ENCODE measurements around the gene IER3.
A peak's percentile ranks its signal among the peaks of the same experiment; 100 is the strongest.
"Not testable (repeated sequence)": the region's sequence is repeated elsewhere in the genome, so short reads cannot be mapped to it uniquely, and the experiment has no call there.

The IER3 gene

DNA sequence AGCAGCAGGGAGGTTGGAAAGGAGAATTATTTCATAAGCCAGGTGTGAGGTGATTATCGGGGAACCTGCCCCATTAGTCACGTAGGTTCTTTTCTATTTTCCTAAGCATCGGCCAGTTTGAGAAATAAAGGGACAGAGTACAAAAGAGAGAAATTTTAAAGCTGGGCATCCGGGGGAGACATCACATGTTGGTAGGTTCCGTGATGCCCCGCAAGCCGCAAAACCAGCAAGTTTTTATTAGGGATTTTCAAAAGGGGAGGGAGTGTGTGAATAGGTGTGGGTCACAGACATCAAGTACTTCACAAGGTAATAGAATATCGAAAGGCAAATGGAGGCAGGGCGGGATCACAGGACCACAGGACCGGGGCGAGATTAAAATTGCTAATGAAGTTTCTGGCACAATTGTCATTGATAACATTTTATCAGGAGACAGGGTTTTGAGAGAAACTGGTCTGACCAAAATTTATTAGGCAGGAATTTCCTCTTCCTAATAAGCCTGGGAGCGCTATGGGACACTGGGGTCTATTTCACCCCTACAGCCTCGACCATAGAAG is 20.2 kb upstream of the IER3 start:
- not testable (repeated sequence) for H3K36me3 ChIP-seq (ENCODE audit: control insufficient read depth in 2 of 2, insufficient read depth in 1 of 2, low read length in 2 of 2); H3K9me3 ChIP-seq (ENCODE audit: control insufficient read depth, insufficient read depth, low read depth, low read length); H3K4me3 ChIP-seq (ENCODE audit: low read depth, low read length)
- TF ChIP-seq, protein P1, sequence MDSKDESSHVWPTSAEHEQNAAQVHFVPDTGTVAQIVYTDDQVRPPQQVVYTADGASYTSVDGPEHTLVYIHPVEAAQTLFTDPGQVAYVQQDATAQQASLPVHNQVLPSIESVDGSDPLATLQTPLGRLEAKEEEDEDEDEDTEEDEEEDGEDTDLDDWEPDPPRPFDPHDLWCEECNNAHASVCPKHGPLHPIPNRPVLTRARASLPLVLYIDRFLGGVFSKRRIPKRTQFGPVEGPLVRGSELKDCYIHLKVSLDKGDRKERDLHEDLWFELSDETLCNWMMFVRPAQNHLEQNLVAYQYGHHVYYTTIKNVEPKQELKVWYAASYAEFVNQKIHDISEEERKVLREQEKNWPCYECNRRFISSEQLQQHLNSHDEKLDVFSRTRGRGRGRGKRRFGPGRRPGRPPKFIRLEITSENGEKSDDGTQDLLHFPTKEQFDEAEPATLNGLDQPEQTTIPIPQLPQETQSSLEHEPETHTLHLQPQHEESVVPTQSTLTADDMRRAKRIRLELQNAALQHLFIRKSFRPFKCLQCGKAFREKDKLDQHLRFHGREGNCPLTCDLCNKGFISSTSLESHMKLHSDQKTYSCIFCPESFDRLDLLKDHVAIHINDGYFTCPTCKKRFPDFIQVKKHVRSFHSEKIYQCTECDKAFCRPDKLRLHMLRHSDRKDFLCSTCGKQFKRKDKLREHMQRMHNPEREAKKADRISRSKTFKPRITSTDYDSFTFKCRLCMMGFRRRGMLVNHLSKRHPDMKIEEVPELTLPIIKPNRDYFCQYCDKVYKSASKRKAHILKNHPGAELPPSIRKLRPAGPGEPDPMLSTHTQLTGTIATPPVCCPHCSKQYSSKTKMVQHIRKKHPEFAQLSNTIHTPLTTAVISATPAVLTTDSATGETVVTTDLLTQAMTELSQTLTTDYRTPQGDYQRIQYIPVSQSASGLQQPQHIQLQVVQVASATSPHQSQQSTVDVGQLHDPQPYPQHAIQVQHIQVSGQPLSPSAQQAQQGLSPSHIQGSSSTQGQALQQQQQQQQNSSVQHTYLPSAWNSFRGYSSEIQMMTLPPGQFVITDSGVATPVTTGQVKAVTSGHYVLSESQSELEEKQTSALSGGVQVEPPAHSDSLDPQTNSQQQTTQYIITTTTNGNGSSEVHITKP (tag by site-specific recombination; IDR thresholded peaks at IDR 0.05): peak; percentile 98
- TF ChIP-seq, protein P2, sequence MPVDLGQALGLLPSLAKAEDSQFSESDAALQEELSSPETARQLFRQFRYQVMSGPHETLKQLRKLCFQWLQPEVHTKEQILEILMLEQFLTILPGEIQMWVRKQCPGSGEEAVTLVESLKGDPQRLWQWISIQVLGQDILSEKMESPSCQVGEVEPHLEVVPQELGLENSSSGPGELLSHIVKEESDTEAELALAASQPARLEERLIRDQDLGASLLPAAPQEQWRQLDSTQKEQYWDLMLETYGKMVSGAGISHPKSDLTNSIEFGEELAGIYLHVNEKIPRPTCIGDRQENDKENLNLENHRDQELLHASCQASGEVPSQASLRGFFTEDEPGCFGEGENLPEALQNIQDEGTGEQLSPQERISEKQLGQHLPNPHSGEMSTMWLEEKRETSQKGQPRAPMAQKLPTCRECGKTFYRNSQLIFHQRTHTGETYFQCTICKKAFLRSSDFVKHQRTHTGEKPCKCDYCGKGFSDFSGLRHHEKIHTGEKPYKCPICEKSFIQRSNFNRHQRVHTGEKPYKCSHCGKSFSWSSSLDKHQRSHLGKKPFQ (tag by site-specific recombination; IDR thresholded peaks at IDR 0.05): 0 out of 2 replicates have a peak, but pooled peaks have one; percentile 10
- TF ChIP-seq MZF1 (tag by site-specific recombination; IDR thresholded peaks at IDR 0.05; ENCODE audit: borderline replicate concordance) (peak; percentile 64; the same call in 1 of the 2 replicates), SP7 (tag by site-specific recombination; IDR thresholded peaks at IDR 0.05) (peak; percentile 9; the same call in 1 of the 2 replicates), ZNF335 (tag by site-specific recombination; conservative IDR thresholded peaks at IDR 0.05) (peak; percentile 60; the same call in 1 of the 2 replicates)
- Histone ChIP-seq H3K27ac (ENCODE audit: extremely low read depth, low read depth, low read length) (peak overlapping the region; percentile 87), H3K4me1 (ENCODE audit: control insufficient read depth, insufficient read depth, low read length) (peaks cover 26% of the 10 kb centered on the region)
- ChIA-PET POLR2A (interaction anchor here (0.8 to 4.2 kb wide), 7 partner anchors 9 to 79 kb away, joined by 3 to 37 read pairs (median 4); partner anchors contain the start of genes FLOT1 and IER3), CTCF (interaction anchor here (0.7 to 1.1 kb wide), 8 partner anchors 9 to 117 kb away, joined by 3 read pairs; partner anchors contain the start of gene IER3)

DNA sequence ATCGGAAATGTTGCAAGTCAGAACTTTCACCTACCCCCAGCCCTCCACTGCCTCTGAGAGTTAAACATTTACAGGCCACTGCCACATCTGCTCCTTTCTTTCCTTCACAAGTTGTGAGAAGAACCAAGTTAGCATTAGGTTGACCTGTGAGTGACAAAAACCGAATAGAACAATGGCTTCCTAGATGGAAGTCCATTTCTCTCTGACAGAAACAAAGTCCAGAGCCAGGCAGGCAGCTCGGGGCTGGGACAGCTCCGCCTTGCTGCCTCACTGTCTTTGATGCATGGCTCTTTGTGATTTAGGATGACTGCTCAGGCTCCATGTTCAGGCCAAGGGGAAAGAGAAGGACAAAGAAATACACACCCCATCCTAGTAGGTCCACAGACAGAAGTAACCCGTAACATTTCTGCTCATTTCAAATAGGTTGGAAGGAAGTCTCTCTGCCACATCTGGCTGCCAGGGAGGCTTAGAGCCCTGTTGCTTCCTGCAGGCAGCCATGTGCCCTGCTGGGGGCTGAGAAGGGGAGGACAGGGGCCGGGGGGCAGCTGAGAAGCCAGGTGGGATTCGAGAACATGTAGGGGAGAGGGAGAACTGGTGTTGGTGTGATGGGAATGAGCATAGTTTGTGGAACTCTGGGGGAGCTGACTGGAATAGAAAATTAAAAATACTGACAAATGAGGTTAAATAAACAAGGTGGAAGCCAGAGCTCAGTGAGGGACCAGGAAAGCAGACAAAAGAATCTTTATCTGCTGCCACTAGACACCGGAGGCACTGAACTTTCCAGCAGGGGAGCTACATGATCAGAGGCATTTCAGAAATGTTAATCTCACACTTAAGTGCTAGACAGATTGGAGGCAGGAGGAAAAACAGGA is 19.5 kb upstream of the IER3 start:
- Histone ChIP-seq H3K27ac (ENCODE audit: extremely low read depth, low read depth, low read length) (peak overlapping the region; percentile 87), H3K36me3 (ENCODE audit: control insufficient read depth in 2 of 2, insufficient read depth in 1 of 2, low read length in 2 of 2) (no peaks in the 10 kb centered on the region), H3K4me1 (ENCODE audit: control insufficient read depth, insufficient read depth, low read length) (peaks cover 18% of the 10 kb centered on the region), H3K4me3 (ENCODE audit: low read depth, low read length) (no peak overlapping the region), H3K9me3 (ENCODE audit: control insufficient read depth, insufficient read depth, low read depth, low read length) (no peaks in the 10 kb centered on the region)
- ChIA-PET CTCF (interaction anchor here (0.6 to 1.1 kb wide), 13 partner anchors 10 to 125 kb away, joined by 3 to 5 read pairs (median 3); partner anchors contain the start of gene IER3), POLR2A (interaction anchor here (0.6 to 4.2 kb wide), 9 partner anchors 10 to 81 kb away, joined by 3 to 37 read pairs (median 4); partner anchors contain the start of genes FLOT1 and IER3)
- TF ChIP-seq ZNF302 (tag by site-specific recombination; IDR thresholded peaks at IDR 0.05; ENCODE audit: low read depth): no peak
- TF ChIP-seq ZBTB20 (tag by site-specific recombination; IDR thresholded peaks at IDR 0.05): peak; percentile 80
- peak; percentile 65; the same call in 1 of the 2 replicates for TF ChIP-seq ZBTB48 (tag by site-specific recombination; IDR thresholded peaks at IDR 0.05)
- TF ChIP-seq ZNF37A (tag by site-specific recombination; IDR thresholded peaks at IDR 0.05): no peak
- no peak for TF ChIP-seq GLI4 (tag by site-specific recombination; IDR thresholded peaks at IDR 0.05)
- TF ChIP-seq, protein P3, sequence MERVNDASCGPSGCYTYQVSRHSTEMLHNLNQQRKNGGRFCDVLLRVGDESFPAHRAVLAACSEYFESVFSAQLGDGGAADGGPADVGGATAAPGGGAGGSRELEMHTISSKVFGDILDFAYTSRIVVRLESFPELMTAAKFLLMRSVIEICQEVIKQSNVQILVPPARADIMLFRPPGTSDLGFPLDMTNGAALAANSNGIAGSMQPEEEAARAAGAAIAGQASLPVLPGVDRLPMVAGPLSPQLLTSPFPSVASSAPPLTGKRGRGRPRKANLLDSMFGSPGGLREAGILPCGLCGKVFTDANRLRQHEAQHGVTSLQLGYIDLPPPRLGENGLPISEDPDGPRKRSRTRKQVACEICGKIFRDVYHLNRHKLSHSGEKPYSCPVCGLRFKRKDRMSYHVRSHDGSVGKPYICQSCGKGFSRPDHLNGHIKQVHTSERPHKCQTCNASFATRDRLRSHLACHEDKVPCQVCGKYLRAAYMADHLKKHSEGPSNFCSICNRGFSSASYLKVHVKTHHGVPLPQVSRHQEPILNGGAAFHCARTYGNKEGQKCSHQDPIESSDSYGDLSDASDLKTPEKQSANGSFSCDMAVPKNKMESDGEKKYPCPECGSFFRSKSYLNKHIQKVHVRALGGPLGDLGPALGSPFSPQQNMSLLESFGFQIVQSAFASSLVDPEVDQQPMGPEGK (tag by site-specific recombination; IDR thresholded peaks at IDR 0.05): peak; percentile 58; the same call in 1 of the 2 replicates
- TF ChIP-seq, protein P4, sequence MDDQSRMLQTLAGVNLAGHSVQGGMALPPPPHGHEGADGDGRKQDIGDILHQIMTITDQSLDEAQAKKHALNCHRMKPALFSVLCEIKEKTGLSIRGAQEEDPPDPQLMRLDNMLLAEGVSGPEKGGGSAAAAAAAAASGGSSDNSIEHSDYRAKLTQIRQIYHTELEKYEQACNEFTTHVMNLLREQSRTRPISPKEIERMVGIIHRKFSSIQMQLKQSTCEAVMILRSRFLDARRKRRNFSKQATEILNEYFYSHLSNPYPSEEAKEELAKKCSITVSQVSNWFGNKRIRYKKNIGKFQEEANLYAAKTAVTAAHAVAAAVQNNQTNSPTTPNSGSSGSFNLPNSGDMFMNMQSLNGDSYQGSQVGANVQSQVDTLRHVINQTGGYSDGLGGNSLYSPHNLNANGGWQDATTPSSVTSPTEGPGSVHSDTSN (CRISPR knock-in tag; IDR thresholded peaks at IDR 0.05): no peak
- TF ChIP-seq ZEB2 (tag by site-specific recombination; IDR thresholded peaks at IDR 0.05): 0 out of 2 replicates have a peak, but pooled peaks have one; percentile 32
- TF ChIP-seq, protein P5, sequence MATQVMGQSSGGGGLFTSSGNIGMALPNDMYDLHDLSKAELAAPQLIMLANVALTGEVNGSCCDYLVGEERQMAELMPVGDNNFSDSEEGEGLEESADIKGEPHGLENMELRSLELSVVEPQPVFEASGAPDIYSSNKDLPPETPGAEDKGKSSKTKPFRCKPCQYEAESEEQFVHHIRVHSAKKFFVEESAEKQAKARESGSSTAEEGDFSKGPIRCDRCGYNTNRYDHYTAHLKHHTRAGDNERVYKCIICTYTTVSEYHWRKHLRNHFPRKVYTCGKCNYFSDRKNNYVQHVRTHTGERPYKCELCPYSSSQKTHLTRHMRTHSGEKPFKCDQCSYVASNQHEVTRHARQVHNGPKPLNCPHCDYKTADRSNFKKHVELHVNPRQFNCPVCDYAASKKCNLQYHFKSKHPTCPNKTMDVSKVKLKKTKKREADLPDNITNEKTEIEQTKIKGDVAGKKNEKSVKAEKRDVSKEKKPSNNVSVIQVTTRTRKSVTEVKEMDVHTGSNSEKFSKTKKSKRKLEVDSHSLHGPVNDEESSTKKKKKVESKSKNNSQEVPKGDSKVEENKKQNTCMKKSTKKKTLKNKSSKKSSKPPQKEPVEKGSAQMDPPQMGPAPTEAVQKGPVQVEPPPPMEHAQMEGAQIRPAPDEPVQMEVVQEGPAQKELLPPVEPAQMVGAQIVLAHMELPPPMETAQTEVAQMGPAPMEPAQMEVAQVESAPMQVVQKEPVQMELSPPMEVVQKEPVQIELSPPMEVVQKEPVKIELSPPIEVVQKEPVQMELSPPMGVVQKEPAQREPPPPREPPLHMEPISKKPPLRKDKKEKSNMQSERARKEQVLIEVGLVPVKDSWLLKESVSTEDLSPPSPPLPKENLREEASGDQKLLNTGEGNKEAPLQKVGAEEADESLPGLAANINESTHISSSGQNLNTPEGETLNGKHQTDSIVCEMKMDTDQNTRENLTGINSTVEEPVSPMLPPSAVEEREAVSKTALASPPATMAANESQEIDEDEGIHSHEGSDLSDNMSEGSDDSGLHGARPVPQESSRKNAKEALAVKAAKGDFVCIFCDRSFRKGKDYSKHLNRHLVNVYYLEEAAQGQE (tag by site-specific recombination; IDR thresholded peaks at IDR 0.05): peak; percentile 10; the same call in 1 of the 2 replicates
- TF ChIP-seq ZBTB17 (tag by site-specific recombination; IDR thresholded peaks at IDR 0.05): peak; percentile 49; the same call in 1 of the 2 replicates
- TF ChIP-seq, protein P6, sequence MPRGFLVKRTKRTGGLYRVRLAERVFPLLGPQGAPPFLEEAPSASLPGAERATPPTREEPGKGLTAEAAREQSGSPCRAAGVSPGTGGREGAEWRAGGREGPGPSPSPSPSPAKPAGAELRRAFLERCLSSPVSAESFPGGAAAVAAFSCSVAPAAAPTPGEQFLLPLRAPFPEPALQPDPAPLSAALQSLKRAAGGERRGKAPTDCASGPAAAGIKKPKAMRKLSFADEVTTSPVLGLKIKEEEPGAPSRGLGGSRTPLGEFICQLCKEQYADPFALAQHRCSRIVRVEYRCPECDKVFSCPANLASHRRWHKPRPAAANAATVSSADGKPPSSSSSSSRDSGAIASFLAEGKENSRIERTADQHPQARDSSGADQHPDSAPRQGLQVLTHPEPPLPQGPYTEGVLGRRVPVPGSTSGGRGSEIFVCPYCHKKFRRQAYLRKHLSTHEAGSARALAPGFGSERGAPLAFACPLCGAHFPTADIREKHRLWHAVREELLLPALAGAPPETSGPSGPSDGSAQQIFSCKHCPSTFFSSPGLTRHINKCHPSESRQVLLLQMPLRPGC (tag by site-specific recombination; IDR thresholded peaks at IDR 0.05): 0 out of 2 replicates have a peak, but pooled peaks have one; percentile 44
- TF ChIP-seq ZNF211 (tag by site-specific recombination; IDR thresholded peaks at IDR 0.05; ENCODE audit: low read depth): no peak
